Measurements from ENCODE around the gene AGO3. TPM values are rescaled to one million over a fixed set of nuclear protein-coding genes. Genes with fewer than 3 reads are reported as not detected.
A peak's percentile ranks its signal among the peaks of the same experiment; 100 is the strongest.

Gene AGO3
- total RNA-seq, 4 donors from 2014 or later: 19.9 to 23.3 (median 21.0) TPM

GRCh38 chr1:36092166-36092797, 161.4 kb downstream of the AGO3 start:
- Histone ChIP-seq H3K9me3 (no peaks in the 10 kb centered on the region), H3K36me3 (peaks cover 28 to 61% (median 60%) of the 10 kb centered on the region in 4 donors), H3K27ac (replicated peaks in 1 of 4) (no peak overlapping the region), H3K27me3 (no peaks in the 10 kb centered on the region), H3K4me1 (peaks cover 19 to 68% (median 60%) of the 10 kb centered on the region in 4 donors), H3K4me3 (no peak overlapping the region)
- 87% methylated on average over 17 of the region's 17 CpGs for WGBS
- intact Hi-C loops (cut with DNase I): no loop called here
- DNase-seq (ENCODE audit: extremely low spot score): no peak
- TF ChIP-seq CTCF (IDR thresholded peaks at IDR 0.05) (no peak), EP300 (IDR thresholded peaks at IDR 0.05) (no peak), POLR2AphosphoS5 (IDR thresholded peaks at IDR 0.05) (no peak), POLR2A (IDR thresholded peaks at IDR 0.05; ENCODE audit: low read depth) (no peak)

GRCh38 chr1:36092798-36093185, 161.9 kb downstream of the AGO3 start:
- Histone ChIP-seq H3K4me3 (no peak overlapping the region), H3K36me3 (peaks cover 28 to 67% (median 60%) of the 10 kb centered on the region in 4 donors), H3K4me1 (peaks cover 19 to 68% (median 59%) of the 10 kb centered on the region in 4 donors), H3K9me3 (no peaks in the 10 kb centered on the region), H3K27ac (replicated peaks in 1 of 4) (no peak overlapping the region), H3K27me3 (no peaks in the 10 kb centered on the region)
- TF ChIP-seq EP300 (IDR thresholded peaks at IDR 0.05) (no peak), CTCF (IDR thresholded peaks at IDR 0.05) (no peak), POLR2AphosphoS5 (IDR thresholded peaks at IDR 0.05) (no peak), POLR2A (IDR thresholded peaks at IDR 0.05; ENCODE audit: low read depth) (no peak)
- DNase-seq (ENCODE audit: extremely low spot score): no peak
- 86% methylated on average over 9 of the region's 9 CpGs for WGBS
- intact Hi-C loops (cut with DNase I): no loop called here

GRCh38 chr1:36093226-36093625, 162.3 kb downstream of the AGO3 start:
- H3K27ac ChIP-seq (replicated peaks in 1 of 4): no peak overlapping the region
- intact Hi-C loops (cut with DNase I): no loop called here
- WGBS: 100% methylated on average over 1 of the region's 7 CpGs
- TF ChIP-seq CTCF (IDR thresholded peaks at IDR 0.05) (no peak), POLR2AphosphoS5 (IDR thresholded peaks at IDR 0.05) (no peak), EP300 (IDR thresholded peaks at IDR 0.05) (no peak), POLR2A (IDR thresholded peaks at IDR 0.05; ENCODE audit: low read depth) (no peak)
- no peaks in the 10 kb centered on the region for H3K9me3 ChIP-seq
- H3K4me1 ChIP-seq: peaks cover 17 to 66% (median 56%) of the 10 kb centered on the region in 4 donors
- H3K27me3 ChIP-seq: no peaks in the 10 kb centered on the region
- H3K36me3 ChIP-seq: peaks cover 28 to 69% (median 60%) of the 10 kb centered on the region in 4 donors
- DNase-seq (ENCODE audit: extremely low spot score): no peak
- no peak overlapping the region for H3K4me3 ChIP-seq

GRCh38 chr1:36093929-36094328, 163.0 kb downstream of the AGO3 start:
- no peaks in the 10 kb centered on the region for H3K27me3 ChIP-seq
- DNase-seq (ENCODE audit: extremely low spot score): no peak
- peaks cover 28 to 69% (median 60%) of the 10 kb centered on the region in 4 donors for H3K36me3 ChIP-seq
- TF ChIP-seq POLR2AphosphoS5 (IDR thresholded peaks at IDR 0.05) (no peak), CTCF (IDR thresholded peaks at IDR 0.05) (no peak), POLR2A (IDR thresholded peaks at IDR 0.05; ENCODE audit: low read depth) (no peak), EP300 (IDR thresholded peaks at IDR 0.05) (no peak)
- intact Hi-C loops (cut with DNase I): no loop called here
- no peak overlapping the region for H3K4me3 ChIP-seq
- 74% methylated on average over 2 of the region's 3 CpGs for WGBS
- peaks cover 15 to 62% (median 52%) of the 10 kb centered on the region in 4 donors for H3K4me1 ChIP-seq
- peak overlapping the region in 2 of 4 donors; percentile 33 to 40 for H3K27ac ChIP-seq (replicated peaks in 1 of 4)
- no peaks in the 10 kb centered on the region for H3K9me3 ChIP-seq
